HG03025 (cell line): ENCODE data around the gene CDC6.
A peak's percentile ranks its signal among the peaks of the same experiment; 100 is the strongest.

Experiments used
- ATAC-seq: cut with Tn5 transposase; IDR thresholded peaks from one replicate; pipeline ENCODE4 v1.9.1; 2021; ENCODE audit warnings: mild to moderate bottlenecking, moderate library complexity; ENCODE audit not compliant: unreplicated experiment, low FRiP score

CDC6 gene

GRCh38 chr17:40287494-40288369 lies at the start of gene CDC6:
CDC6 (plus strand) TSS chr17:40287879; CDS start chr17:40289421, 1,542 bp downstream.
- ATAC-seq = peak; percentile 94

GRCh38 chr17:40241252-40241834 lies 46.3 kb upstream of the CDC6 start:
- ATAC-seq = no peak

- ATAC-seq = no peak
Observed at GRCh38 chr17:40242774-40243173, 44.9 kb upstream of the CDC6 start.

DNA sequence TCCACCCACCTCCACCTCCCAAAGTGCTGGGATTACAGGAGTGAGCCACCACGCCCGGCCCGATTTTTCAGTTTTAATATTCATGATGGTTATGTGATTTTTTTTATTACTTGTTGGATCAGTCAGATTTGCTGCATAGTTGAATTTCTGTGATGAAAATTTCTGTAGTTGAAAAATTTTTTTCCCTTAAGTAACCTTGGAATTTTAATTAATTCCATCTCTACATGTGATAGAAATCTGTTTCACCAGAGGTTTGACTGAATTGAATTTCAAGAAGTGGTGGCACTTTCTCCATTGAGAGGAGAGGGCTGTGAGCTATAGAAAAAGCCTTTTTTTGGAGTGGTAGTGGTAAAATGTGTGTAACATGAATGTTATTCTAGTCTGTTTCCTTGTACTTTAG lies 43.9 kb upstream of the CDC6 start:
- ATAC-seq = no peak

GRCh38 chr17:40244255-40244654 lies 43.4 kb upstream of the CDC6 start:
- no peak for ATAC-seq

DNA sequence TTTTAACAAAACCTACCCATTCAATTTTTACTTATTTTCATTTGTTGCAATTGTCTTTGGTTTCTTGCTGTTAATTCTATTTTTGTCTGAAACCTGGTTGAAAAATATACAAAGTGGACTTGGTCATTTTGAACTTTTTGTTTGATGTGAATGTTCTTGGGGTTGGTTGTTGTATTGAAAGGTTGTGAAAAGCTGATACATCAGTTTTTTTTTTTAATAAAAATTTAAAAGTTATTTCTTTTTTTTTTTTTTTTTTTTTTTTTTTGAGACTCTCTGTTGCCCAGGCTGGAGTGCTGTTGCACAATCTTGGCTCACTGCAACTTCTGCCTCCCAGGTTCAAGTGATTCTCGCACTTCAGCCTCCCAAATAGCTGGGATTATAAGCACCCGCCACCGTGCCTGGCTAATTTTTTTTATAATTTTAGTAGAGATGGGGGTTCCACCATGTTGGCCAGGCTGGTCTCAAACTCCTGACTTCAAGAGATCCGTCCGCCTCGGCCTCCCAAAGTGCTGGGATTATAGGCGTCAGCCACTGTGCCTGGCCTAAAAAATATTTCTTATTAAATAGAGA lies 39.7 kb upstream of the CDC6 start:
- ATAC-seq = no peak

DNA sequence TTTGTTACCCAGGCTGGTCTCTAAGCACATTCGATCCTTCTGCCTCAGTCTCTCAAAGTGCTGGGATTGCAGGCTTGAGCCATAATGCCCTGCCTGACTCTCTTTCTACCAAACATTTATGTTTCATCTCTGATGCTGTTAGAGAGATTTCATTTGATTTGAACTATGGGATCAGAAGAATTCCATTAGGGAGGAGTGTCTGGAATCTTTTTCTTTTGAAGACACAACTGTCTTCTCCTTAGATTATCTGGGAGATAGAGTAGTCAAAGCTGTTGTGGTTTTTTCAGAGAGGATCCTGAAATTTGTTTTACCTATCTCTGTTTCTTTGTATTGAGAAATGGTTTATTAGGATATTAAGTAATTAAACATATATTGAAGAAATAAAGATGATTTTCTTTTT lies 39.2 kb upstream of the CDC6 start:
- ATAC-seq = no peak

DNA sequence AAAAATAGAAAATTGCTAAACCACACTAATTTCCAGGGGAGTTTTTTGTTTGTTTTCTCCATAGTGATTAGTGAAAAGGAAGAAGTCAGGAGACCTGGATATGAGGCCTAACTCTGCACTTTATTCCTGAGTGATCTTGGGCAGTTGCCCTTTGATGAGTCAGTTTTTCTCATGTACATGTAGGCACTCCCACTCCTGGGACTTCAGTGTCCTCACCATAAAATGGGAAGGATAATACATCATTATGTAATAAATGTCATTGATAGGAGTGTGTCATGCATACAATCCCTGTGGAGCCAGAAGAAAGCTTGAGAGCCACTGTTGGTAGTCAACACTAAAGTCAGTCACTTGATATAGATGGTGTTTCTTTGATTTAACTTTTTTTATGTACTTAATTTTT lies 36.1 kb upstream of the CDC6 start:
- no peak for ATAC-seq

DNA sequence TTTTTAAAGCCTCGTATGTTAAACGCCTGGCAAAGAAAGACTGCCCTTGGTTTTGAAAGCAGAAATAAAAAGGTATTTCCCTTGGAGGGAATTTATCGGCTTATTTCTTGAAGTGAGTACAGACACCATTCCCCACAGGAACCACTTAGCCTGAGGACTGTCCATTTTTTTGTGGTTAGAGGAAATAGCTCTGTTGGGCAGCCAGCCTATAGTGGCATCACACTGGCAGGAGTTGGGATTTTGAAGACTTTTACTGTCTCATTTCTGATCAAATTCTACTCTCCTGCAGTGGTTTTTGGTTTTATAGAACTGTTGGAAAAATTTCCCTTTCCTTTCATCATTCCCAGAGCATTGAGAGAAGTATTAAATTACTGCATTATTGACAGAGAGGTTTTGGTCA lies 34.1 kb upstream of the CDC6 start:
- no peak for ATAC-seq

GRCh38 chr17:40259505-40259904 lies 28.2 kb upstream of the CDC6 start:
- no peak for ATAC-seq

GRCh38 chr17:40260528-40260927 lies 27.2 kb upstream of the CDC6 start:
- no peak for ATAC-seq

- no peak for ATAC-seq
Observed at GRCh38 chr17:40264458-40265185, 23.1 kb upstream of the CDC6 start.

GRCh38 chr17:40265337-40265736 lies 22.3 kb upstream of the CDC6 start:
- no peak for ATAC-seq

GRCh38 chr17:40266882-40267281 lies 20.8 kb upstream of the CDC6 start:
- ATAC-seq = no peak

DNA sequence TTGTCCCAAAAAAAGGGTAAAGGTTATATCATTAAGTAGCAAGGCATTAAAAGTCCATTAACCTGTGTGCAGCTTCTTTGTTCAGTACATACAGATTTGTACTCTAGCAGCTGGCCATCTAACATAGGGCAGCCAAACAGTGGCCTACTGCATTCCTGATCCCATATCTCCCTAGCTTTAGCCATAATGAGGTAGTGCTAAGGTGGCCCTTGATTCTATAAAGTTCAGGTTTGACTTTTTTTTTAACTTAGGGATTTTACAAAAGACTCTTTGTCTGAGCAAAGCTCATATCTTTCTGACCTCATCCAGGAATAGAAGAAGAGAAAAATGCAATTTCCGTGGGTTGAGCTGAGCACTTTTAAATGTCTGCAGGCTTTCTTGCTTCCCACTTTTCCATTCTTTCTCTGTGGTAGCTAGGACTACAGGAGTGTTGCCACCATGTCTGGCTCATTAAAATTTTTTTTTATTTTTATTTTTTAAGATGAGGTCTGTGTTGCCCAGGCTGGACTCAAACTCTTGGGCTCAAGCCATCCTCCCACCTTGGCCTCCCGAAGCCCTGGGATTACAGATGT lies 19.5 kb upstream of the CDC6 start:
- ATAC-seq = no peak

DNA sequence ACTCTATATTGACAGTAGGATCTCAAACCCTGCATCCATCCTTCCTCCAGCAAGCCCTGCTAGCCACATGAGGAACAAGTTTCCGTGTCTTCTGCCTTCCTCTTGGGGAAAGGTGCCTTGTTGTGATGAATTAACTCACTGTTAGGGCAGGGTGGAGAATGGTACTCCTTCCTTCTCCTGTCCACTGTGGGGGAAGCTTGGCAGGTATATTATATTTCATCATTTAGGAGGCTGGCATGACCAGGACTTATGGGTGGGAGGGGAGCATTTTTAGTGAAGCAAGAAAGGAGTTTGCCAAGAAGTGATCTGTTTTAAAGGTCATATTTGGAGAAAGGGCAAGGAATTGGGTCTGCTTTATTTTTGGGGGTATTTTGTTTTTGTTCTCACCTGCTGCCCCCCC lies 9.3 kb upstream of the CDC6 start:
- no peak for ATAC-seq

DNA sequence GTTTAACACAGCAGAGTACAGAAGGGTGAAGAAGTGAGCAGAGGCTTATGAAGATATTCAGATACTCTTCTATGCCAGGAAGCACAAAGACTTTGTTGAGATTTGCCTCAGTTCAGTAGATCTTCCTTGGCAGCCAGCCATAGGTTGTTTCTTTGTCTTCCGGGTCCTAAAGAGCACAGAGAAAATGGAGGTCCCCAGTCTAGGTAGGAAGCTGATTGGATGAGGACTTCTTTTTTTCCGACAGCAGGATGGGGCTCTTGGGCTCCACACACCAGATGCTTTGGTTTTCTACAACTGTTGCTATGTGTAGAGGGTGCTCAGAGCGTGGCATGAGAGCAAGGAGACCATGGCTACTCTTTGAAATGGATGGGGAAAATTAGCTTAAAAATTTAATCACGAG lies 8.3 kb upstream of the CDC6 start:
- ATAC-seq = no peak

- no peak for ATAC-seq
Observed at GRCh38 chr17:40281663-40282062, 6.0 kb upstream of the CDC6 start.

DNA sequence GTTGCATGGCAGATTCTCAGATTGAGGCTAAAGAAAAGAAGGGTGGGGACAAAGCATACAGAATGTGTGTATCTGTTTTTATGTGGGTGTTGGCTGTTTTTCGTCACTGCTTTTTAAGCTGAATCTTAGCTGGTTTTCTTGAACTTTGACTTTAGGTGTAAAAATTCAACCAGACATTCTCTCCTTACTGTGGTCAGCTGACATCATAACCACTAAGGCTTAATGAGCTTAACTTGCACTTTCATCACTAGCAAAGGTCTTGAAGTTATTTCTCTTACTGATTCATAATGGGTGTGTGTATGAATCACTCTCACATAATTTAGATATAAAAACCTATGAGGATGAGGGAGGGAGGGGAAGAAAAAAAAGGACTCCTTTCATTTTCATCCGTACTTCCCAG lies 4.0 kb upstream of the CDC6 start:
- no peak for ATAC-seq

DNA sequence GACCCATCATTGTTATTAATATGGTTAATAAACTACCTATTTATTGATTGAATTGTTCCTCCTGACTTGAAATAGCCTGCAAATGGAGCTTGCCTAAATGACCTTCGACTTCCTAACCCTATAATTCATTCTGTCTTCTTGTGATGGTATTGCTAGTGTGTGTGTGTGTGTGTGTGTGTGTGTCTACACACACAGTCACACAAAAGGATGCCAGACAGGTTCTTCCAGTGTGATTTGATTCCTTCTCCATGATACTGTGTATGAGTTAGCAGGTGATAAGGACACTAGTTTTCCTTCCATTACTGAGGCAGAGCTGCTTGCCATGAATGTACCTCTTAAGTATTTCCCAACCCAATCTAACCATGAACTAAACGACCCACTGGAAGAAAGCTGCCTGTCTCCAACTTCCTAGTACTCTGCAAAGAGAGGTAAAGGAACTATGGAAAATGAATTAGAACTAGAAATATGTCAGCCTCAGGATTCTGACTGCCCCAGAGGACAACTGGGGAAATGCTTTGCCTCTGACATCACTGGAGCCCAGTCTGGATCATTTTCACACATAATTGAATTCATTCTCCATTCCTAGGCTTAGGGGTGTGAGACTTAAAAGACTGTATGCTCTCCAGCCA lies 3.5 kb upstream of the CDC6 start:
- no peak for ATAC-seq
